GM12878 (cell line): Measurements from ENCODE around the gene FFAR1. TPM values are rescaled to one million over a fixed set of nuclear protein-coding genes. Genes with fewer than 3 reads are reported as not detected.

Experiments used
- ATAC-seq: fragments of 200-7000 bp; cut with Tn5 transposase; 3 replicates; pipeline ENCODE4 v1.9.1; 2020; ENCODE audit warnings: mild to moderate bottlenecking, moderate library complexity
- BruUV-seq: library from RNA; stranded (reverse); fragments of 400-500 nt; replicated peaks from 2 replicates; lab custom pipeline; 2021; lab: Mats Ljungman, UMichigan
- CTCF ChIA-PET: fragments of 300-600 bp; sonication (Branson Sonifier 250); formaldehyde crosslinking; extraction: SDS; loops from one replicate; lab custom pipeline; 2021; ENCODE audit warnings: inconsistent platforms; lab: Yijun Ruan, JAX
- POLR2A ChIA-PET: fragments of 350-600 bp; formaldehyde crosslinking; extraction: SDS; loops from one replicate; lab custom pipeline; 2021; ENCODE audit warnings: inconsistent platforms; lab: Charles Lee
- RAD21 ChIA-PET: fragments of 300-600 bp; sonication (Branson Sonifier 250); formaldehyde crosslinking; loops from one replicate; lab custom pipeline; 2023; ENCODE audit warnings: antibody characterized with exemption; ENCODE audit not compliant: unreplicated experiment; lab: Charles Lee
- SMC1A ChIA-PET: fragments of 300-600 bp; sonication (Branson Sonifier 250); formaldehyde crosslinking; loops from one replicate; lab custom pipeline; 2023; ENCODE audit not compliant: unreplicated experiment, uncharacterized antibody; lab: Charles Lee
- DNase-seq: peaks from one replicate; pipeline ENCODE4 v3.0.0-alpha.2; 2011; ENCODE audit warnings: low read depth, low spot score
- FAIRE-seq: peaks from 3 replicates; lab custom pipeline; 2011; peaks lifted over from hg19 to GRCh38; lab: Jason Lieb, UNC
- H2AFZ ChIP-seq: 2 replicates; pipeline ENCODE4 v1.6.0; 2011; ENCODE audit warnings: low read depth, low read length, control low read depth; ENCODE audit not compliant: control insufficient read depth
- H3K27ac ChIP-seq: 2 replicates; pipeline ENCODE4 v1.5.1; 2011; ENCODE audit warnings: control low read depth; ENCODE audit not compliant: control insufficient read depth, insufficient read depth
- H3K27me3 ChIP-seq, 2 experiments: replicated peaks in 1 of 2; 2 replicates each; pipeline versions ENCODE4 v1.6.0 to v1.6.1; 2011; ENCODE audit warnings: low read length in 1 of 2; ENCODE audit not compliant: control insufficient read depth in 2 of 2, insufficient read depth in 2 of 2
- H3K36me3 ChIP-seq, 2 experiments: 2 replicates each; pipeline ENCODE4 v1.5.1; 2011; ENCODE audit warnings: low read length in 1 of 2; ENCODE audit not compliant: control insufficient read depth in 2 of 2, insufficient read depth in 2 of 2
- H3K4me1 ChIP-seq: 2 replicates; pipeline ENCODE4 v1.6.1; 2011; ENCODE audit warnings: mild to moderate bottlenecking, low read length, moderate library complexity, mixed read lengths; ENCODE audit not compliant: control insufficient read depth, insufficient read depth
- H3K4me2 ChIP-seq: 2 replicates; pipeline ENCODE4 v1.6.0; 2011; ENCODE audit warnings: control low read depth; ENCODE audit not compliant: control insufficient read depth, insufficient read depth
- H3K4me3 ChIP-seq: fragments of 200-600 bp; sonication (generic); 2 replicates; pipeline ENCODE4 v1.5.1; 2016
- H3K79me2 ChIP-seq: 2 replicates; pipeline ENCODE4 v1.6.0; 2011; ENCODE audit warnings: low read length; ENCODE audit not compliant: control insufficient read depth, insufficient read depth
- H3K9ac ChIP-seq: 2 replicates; pipeline ENCODE4 v1.8.0; 2011; ENCODE audit warnings: low read length, control low read depth, mixed read lengths; ENCODE audit not compliant: control insufficient read depth, insufficient read depth
- H3K9me3 ChIP-seq: replicated peaks from 3 replicates; pipeline ENCODE4 v1.5.1; 2011; ENCODE audit warnings: mild to moderate bottlenecking, low read length; ENCODE audit not compliant: control insufficient read depth, insufficient read depth
- H4K20me1 ChIP-seq: 2 replicates; pipeline ENCODE4 v1.6.0; 2011; ENCODE audit not compliant: control insufficient read depth, insufficient read depth
- BACH1 ChIP-seq: fragments of 450-650 bp; IDR thresholded peaks from 2 replicates; pipeline ENCODE4 v1.6.1; 2017; ENCODE audit warnings: mild to moderate bottlenecking, borderline replicate concordance
- BCL11A ChIP-seq: IDR thresholded peaks from 2 replicates; pipeline ENCODE4 v1.6.1; 2011; ENCODE audit warnings: low read depth, low read length
- CBX5 ChIP-seq: sonication (generic); IDR thresholded peaks from 2 replicates; pipeline ENCODE4 v1.6.1; 2016; ENCODE audit warnings: low read depth, moderate library complexity, mild to moderate bottlenecking, inconsistent platforms
- CHD2 ChIP-seq: IDR thresholded peaks from 2 replicates; pipeline ENCODE4 v1.6.1; 2011; ENCODE audit warnings: low read depth, low read length, improper control_type of control experiment, borderline replicate concordance
- MAX ChIP-seq: IDR thresholded peaks from 2 replicates; pipeline ENCODE4 v1.6.1; 2012; ENCODE audit warnings: low read depth, low read length, improper control_type of control experiment
- MTA2 ChIP-seq: fragments of 450-650 bp; IDR thresholded peaks from 2 replicates; pipeline ENCODE4 v1.6.1; 2016; ENCODE audit warnings: low read depth, mild to moderate bottlenecking, moderate library complexity
- NFYB ChIP-seq: IDR thresholded peaks from 2 replicates; pipeline ENCODE4 v1.6.1; 2011; ENCODE audit warnings: low read depth, mild to moderate bottlenecking, low read length, improper control_type of control experiment, moderate library complexity; ENCODE audit not compliant: insufficient read depth
- PAX5 ChIP-seq: IDR thresholded peaks from 2 replicates; pipeline ENCODE4 v1.6.1; 2011; ENCODE audit warnings: low read depth, low read length, borderline replicate concordance
- POLR2A ChIP-seq: IDR thresholded peaks from 2 replicates; pipeline ENCODE4 v1.6.1; 2011; ENCODE audit warnings: low read depth, mild to moderate bottlenecking, low read length
- RBBP5 ChIP-seq: fragments of 200-600 bp; sonication (generic); conservative IDR thresholded peaks from 2 replicates; pipeline ENCODE4 v1.6.1; 2016
- TAF1 ChIP-seq: IDR thresholded peaks from 2 replicates; pipeline ENCODE4 v1.6.1; 2011; ENCODE audit warnings: mild to moderate bottlenecking, low read depth, low read length, borderline replicate concordance
- TCF12 ChIP-seq: IDR thresholded peaks from 2 replicates; pipeline ENCODE4 v1.6.1; 2011; ENCODE audit warnings: low read depth, mild to moderate bottlenecking, low read length
- YY1 ChIP-seq: IDR thresholded peaks from 2 replicates; pipeline ENCODE4 v1.6.1; 2011; ENCODE audit warnings: low read depth, mild to moderate bottlenecking, low read length
- ZNF24 ChIP-seq: fragments of 450-650 bp; IDR thresholded peaks from 2 replicates; pipeline ENCODE4 v1.6.1; 2017; ENCODE audit warnings: antibody characterized with exemption, mild to moderate bottlenecking
- ZNF687 ChIP-seq: fragments of 450-650 bp; IDR thresholded peaks from 2 replicates; pipeline ENCODE4 v1.6.1; 2017; ENCODE audit warnings: mild to moderate bottlenecking, moderate library complexity
- WGBS: methylation state at CpG from one replicate; pipeline ENCODE4 v1.1.6; 2016; ENCODE audit warnings: low lambda C conversion rate; ENCODE audit not compliant: insufficient replicate concordance, insufficient coverage; ENCODE audit errors: missing lambda C conversion rate; 5-methylcytosine and 5-hydroxymethylcytosine counted together
- in situ Hi-C: fragments of 300-500 bp; cut with MboI; formaldehyde crosslinking; loops from 9 replicates; pipeline ENCODE4 v1.14.3; 2018; ENCODE audit warnings: mixed read lengths
- intact Hi-C: fragments of 100-400 bp; cut with micrococcal nuclease; formaldehyde crosslinking; loops from one replicate; pipeline ENCODE4 v1.14.2; 2022; ENCODE audit not compliant: unreplicated experiment
- polyA plus RNA-seq, 11 experiments: library from polyadenylated mRNA; depleted of rRNA in 4 of 11; unstranded in 6 of 11; stranded (reverse) in 5 of 11; fragments of >200 nt; fragmentation: Nextera tagmentation in 4 of 11; fragmentation: Illumina TruSeq in 1 of 11; extraction: Ambion mirVana in 4 of 11; extraction: Trizol in 1 of 11; gene quantifications; 1 replicate in 1 of 11; 2 replicates in 10 of 11; pipeline versions ENCODE4 v1.2.1 to v1.2.3, GENCODE V29; 2011 to 2016; ENCODE audit warnings: inconsistent platforms in 2 of 11, missing spikeins in 2 of 11, low read depth in 1 of 11
- total RNA-seq, 4 experiments: library from RNA; depleted of rRNA in 3 of 4; stranded (reverse); fragments of >200 nt in 3 of 4; fragmentation: Illumina TruSeq in 1 of 4; extraction: Trizol in 1 of 4; gene quantifications; 2 replicates each; pipeline versions ENCODE4 v1.2.1 to v1.2.3, GENCODE V29; 2013 to 2021
- TF ChIP-seq, protein P1 (sequence below): fragments of 450-650 bp; IDR thresholded peaks from 2 replicates; pipeline ENCODE4 v1.6.1; 2017; ENCODE audit warnings: low read depth, mild to moderate bottlenecking, moderate library complexity

Gene FFAR1
- total and polyA plus RNA-seq, 10 of the 15 experiments (the other 5 are each of a cell fraction or from before 2014, with no cell fraction given): 0.05 to 0.62 (median 0.14) TPM; not detected in 2

GRCh38 chr19:35346193-35347052 lies 1.3 kb upstream of the FFAR1 start (continued):
- peak; percentile 47; the same call in 1 of the 2 replicates for TF ChIP-seq BCL11A
- TF ChIP-seq PAX5: peak; percentile 81; the same call in 1 of the 2 replicates
- 0 out of 2 replicates have a peak, but pooled peaks have one; percentile 72 for TF ChIP-seq CHD2
- peak; percentile 70 for TF ChIP-seq MTA2
- peak; percentile 70 for TF ChIP-seq TCF12
- TF ChIP-seq YY1: peak; percentile 50; the same call in 1 of the 2 replicates
- TF ChIP-seq BACH1: peak; percentile 75

- DNase-seq (no peak), FAIRE-seq (no peak)
- CTCF ChIA-PET: interaction anchor here (0.9 to 5.8 kb wide), 9 partner anchors 14 to 206 kb away, joined by 4 to 61 read pairs (median 7); no protein-coding TSS in a partner anchor
- no peak for TF ChIP-seq CHD2
- TF ChIP-seq NFYB: no peak
- peak; percentile 33 for TF ChIP-seq ZNF687
- no peak for TF ChIP-seq RBBP5
- no peak for TF ChIP-seq TAF1
- no peak for TF ChIP-seq ZNF24
- TF ChIP-seq MAX: peak; percentile 62
- no peak for TF ChIP-seq CBX5
- TF ChIP-seq, protein P1, sequence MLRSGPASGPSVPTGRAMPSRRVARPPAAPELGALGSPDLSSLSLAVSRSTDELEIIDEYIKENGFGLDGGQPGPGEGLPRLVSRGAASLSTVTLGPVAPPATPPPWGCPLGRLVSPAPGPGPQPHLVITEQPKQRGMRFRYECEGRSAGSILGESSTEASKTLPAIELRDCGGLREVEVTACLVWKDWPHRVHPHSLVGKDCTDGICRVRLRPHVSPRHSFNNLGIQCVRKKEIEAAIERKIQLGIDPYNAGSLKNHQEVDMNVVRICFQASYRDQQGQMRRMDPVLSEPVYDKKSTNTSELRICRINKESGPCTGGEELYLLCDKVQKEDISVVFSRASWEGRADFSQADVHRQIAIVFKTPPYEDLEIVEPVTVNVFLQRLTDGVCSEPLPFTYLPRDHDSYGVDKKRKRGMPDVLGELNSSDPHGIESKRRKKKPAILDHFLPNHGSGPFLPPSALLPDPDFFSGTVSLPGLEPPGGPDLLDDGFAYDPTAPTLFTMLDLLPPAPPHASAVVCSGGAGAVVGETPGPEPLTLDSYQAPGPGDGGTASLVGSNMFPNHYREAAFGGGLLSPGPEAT: no peak
- TF ChIP-seq POLR2A: no peak
Measured at GRCh38 chr19:35347930-35348298, 212 bp downstream of the FFAR1 start.

More at GRCh38 chr19:35347930-35348298, 212 bp downstream of the FFAR1 start:
- no peaks in the 10 kb centered on the region for H3K27me3 ChIP-seq
- no peaks in the 10 kb centered on the region for H4K20me1 ChIP-seq
- ChIA-PET POLR2A (interaction anchor here (1.0 to 5.4 kb wide), 10 partner anchors 15 to 161 kb away, joined by 3 to 135 read pairs (median 6); no protein-coding TSS in a partner anchor), RAD21 (interaction anchor here (0.7 to 6.2 kb wide), 15 partner anchors 16 to 206 kb away, joined by 3 to 127 read pairs (median 5); partner anchors contain the start of gene CD22), SMC1A (interaction anchor here (0.6 to 7.7 kb wide), 14 partner anchors 16 to 230 kb away, joined by 3 to 152 read pairs (median 6); partner anchors contain the start of gene CD22)
- H3K27ac ChIP-seq: peak overlapping the region; percentile 97
- peaks cover 7% of the 10 kb centered on the region in 2 experiments for H3K36me3 ChIP-seq
- H2AFZ ChIP-seq: no peak overlapping the region
- peaks cover 59% of the 10 kb centered on the region for H3K4me1 ChIP-seq
- no peak for ATAC-seq
- BruUV-seq: no TSS peak
- no peaks in the 10 kb centered on the region for H3K79me2 ChIP-seq
- 18% methylated on average over 7 of the region's 7 CpGs for WGBS
- H3K9me3 ChIP-seq: no peaks in the 10 kb centered on the region
- in situ Hi-C loops: loop anchor here (5.0 kb wide), 1 partner anchor 119 kb away; no protein-coding TSS in a partner anchor
- intact Hi-C loops: loop anchor here (2.0 to 5.0 kb wide), 4 partner anchors 17 to 249 kb away; partner anchors contain the start of gene USF2
- H3K9ac ChIP-seq: peak overlapping the region; percentile 11; the same call in 1 of the 2 replicates
- no peak overlapping the region for H3K4me3 ChIP-seq
- H3K4me2 ChIP-seq: no peak overlapping the region
